Measurements from ENCODE around the gene ENC1. TPM values are rescaled to one million over a fixed set of nuclear protein-coding genes. Genes with fewer than 3 reads are reported as not detected.

Gene ENC1
- polyA plus RNA-seq, 3 donors, result 6.9 to 9.9 (median 9.6) TPM

DNA sequence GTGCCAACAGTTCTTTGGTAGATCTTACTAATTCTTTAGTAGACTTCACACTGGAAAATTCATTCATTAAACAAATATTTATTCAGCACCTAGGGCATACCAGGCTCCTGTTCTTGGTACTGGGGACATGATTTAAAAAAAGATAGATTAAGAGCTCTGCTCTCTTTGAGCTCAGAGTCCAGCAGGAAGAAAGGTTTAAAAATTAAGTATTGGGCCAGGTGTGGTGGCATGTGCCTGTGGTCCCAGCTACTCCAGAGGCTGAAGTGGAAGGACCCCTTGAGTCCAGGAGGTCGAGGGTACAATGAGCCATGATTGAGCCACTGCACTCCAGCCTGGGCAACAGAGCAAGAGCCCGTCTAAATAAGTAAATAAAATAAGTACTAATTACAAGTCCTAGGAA is 41.4 kb downstream of the ENC1 start:
- no peak for DNase-seq
- WGBS (ENCODE audit: insufficient coverage), result no CpG with 5 or more reads among the region's 2 CpGs

DNA sequence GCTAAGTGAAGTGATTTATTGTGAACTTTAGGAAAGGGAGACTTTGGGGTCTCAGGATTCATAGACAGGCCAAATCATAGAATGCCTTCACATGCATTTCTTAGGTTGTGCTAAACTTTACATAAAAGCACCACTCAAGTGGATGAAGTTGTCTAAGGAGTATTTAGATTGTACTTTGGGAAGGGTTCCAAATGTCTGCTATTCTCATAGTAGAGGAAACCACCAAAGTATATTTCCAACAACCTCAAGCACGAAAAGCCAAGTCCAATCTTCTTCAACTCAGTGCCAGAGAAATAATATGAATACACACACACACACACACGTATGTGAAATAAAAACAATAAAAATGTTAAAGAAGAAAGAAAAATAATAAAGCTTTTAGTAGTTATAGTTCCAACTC is 41.8 kb downstream of the ENC1 start:
- no peak overlapping the region for H3K4me2 ChIP-seq (replicated peaks; ENCODE audit: extremely low read depth, low read length, poor library complexity, severe bottlenecking)
- H3K4me3 ChIP-seq (replicated peaks in 1 of 3; ENCODE audit: low read depth in 2 of 3, low read length in 3 of 3), result no peak overlapping the region
- H3K9ac ChIP-seq (ENCODE audit: insufficient read depth, low read length, poor library complexity, severe bottlenecking), result no peak overlapping the region
- Mint-ChIP-seq H3K36me3 (no peaks in the 10 kb centered on the region), H3K27ac (no peak overlapping the region), H3K4me1 (peaks cover 22% of the 10 kb centered on the region), H3K9me3 (peaks cover 0 to 15% (median 5%) of the 10 kb centered on the region in 7 donors), H3K27me3 (ENCODE audit: low read depth in 3 of 3) (peaks cover 0 to 3% (median 3%) of the 10 kb centered on the region in 3 donors), H3K4me3 (no peak overlapping the region)
- WGBS (ENCODE audit: insufficient coverage), result no CpG with 5 or more reads among the region's 2 CpGs
- TF ChIP-seq, protein P1, sequence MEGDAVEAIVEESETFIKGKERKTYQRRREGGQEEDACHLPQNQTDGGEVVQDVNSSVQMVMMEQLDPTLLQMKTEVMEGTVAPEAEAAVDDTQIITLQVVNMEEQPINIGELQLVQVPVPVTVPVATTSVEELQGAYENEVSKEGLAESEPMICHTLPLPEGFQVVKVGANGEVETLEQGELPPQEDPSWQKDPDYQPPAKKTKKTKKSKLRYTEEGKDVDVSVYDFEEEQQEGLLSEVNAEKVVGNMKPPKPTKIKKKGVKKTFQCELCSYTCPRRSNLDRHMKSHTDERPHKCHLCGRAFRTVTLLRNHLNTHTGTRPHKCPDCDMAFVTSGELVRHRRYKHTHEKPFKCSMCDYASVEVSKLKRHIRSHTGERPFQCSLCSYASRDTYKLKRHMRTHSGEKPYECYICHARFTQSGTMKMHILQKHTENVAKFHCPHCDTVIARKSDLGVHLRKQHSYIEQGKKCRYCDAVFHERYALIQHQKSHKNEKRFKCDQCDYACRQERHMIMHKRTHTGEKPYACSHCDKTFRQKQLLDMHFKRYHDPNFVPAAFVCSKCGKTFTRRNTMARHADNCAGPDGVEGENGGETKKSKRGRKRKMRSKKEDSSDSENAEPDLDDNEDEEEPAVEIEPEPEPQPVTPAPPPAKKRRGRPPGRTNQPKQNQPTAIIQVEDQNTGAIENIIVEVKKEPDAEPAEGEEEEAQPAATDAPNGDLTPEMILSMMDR (IDR thresholded peaks at IDR 0.05), result no peak
- H3K4me1 ChIP-seq (ENCODE audit: control insufficient read depth in 1 of 2, insufficient read depth in 2 of 2, low read length in 2 of 2), result peaks cover 0 to 13% of the 10 kb centered on the region in 2 donors
- no peaks in the 10 kb centered on the region for H3K9me3 ChIP-seq (replicated peaks in 1 of 2; ENCODE audit: control insufficient read depth in 1 of 2, insufficient read depth in 1 of 2, low read length in 2 of 2)
- DNase-seq, result no peak
- intact Hi-C loops (cut with micrococcal nuclease), result no loop called here
- no peaks in the 10 kb centered on the region for H4K20me1 ChIP-seq (ENCODE audit: insufficient read depth, low read length)
- no peaks in the 10 kb centered on the region for H3K27me3 ChIP-seq (ENCODE audit: control insufficient read depth in 2 of 2, insufficient read depth in 2 of 2, low read length in 2 of 2)
- H3K36me3 ChIP-seq (replicated peaks in 1 of 2; ENCODE audit: control insufficient read depth in 1 of 2, insufficient read depth in 2 of 2, low read length in 2 of 2), result no peaks in the 10 kb centered on the region
- no peaks in the 10 kb centered on the region for H3K79me2 ChIP-seq (ENCODE audit: insufficient read depth, low read length)
- H3K27ac ChIP-seq (ENCODE audit: low read depth in 1 of 2, low read length in 2 of 2), result no peak overlapping the region
- H2AFZ ChIP-seq (ENCODE audit: insufficient read depth, low read depth, low read length, poor library complexity, severe bottlenecking), result no peak overlapping the region

More for the DNA sequence above, 41.4 kb downstream of the ENC1 start:
- Mint-ChIP-seq H3K36me3 (no peaks in the 10 kb centered on the region), H3K4me1 (peaks cover 22% of the 10 kb centered on the region), H3K4me3 (no peak overlapping the region), H3K27ac (peak overlapping the region in 1 of 7 donors; percentile 31), H3K27me3 (ENCODE audit: low read depth in 3 of 3) (peaks cover 0 to 3% (median 3%) of the 10 kb centered on the region in 3 donors), H3K9me3 (peaks cover 1 to 15% (median 5%) of the 10 kb centered on the region in 7 donors)
- H3K36me3 ChIP-seq (replicated peaks in 1 of 2; ENCODE audit: control insufficient read depth in 1 of 2, insufficient read depth in 2 of 2, low read length in 2 of 2), result no peaks in the 10 kb centered on the region
- TF ChIP-seq, protein P1 (IDR thresholded peaks at IDR 0.05), result no peak
- H3K9ac ChIP-seq (ENCODE audit: insufficient read depth, low read length, poor library complexity, severe bottlenecking), result no peak overlapping the region
- no peak overlapping the region for H3K27ac ChIP-seq (ENCODE audit: low read depth in 1 of 2, low read length in 2 of 2)
- no peak overlapping the region for H2AFZ ChIP-seq (ENCODE audit: insufficient read depth, low read depth, low read length, poor library complexity, severe bottlenecking)
- no peak overlapping the region for H3K4me2 ChIP-seq (replicated peaks; ENCODE audit: extremely low read depth, low read length, poor library complexity, severe bottlenecking)
- no peaks in the 10 kb centered on the region for H3K27me3 ChIP-seq (ENCODE audit: control insufficient read depth in 2 of 2, insufficient read depth in 2 of 2, low read length in 2 of 2)
- peaks cover 0 to 13% of the 10 kb centered on the region in 2 donors for H3K4me1 ChIP-seq (ENCODE audit: control insufficient read depth in 1 of 2, insufficient read depth in 2 of 2, low read length in 2 of 2)
- H4K20me1 ChIP-seq (ENCODE audit: insufficient read depth, low read length), result no peaks in the 10 kb centered on the region
- intact Hi-C loops (cut with micrococcal nuclease), result no loop called here
- H3K9me3 ChIP-seq (replicated peaks in 1 of 2; ENCODE audit: control insufficient read depth in 1 of 2, insufficient read depth in 1 of 2, low read length in 2 of 2), result no peaks in the 10 kb centered on the region
- no peaks in the 10 kb centered on the region for H3K79me2 ChIP-seq (ENCODE audit: insufficient read depth, low read length)
- no peak overlapping the region for H3K4me3 ChIP-seq (replicated peaks in 1 of 3; ENCODE audit: low read depth in 2 of 3, low read length in 3 of 3)
